ENCODE results near the gene MBOAT1. TPM values are rescaled to one million over a fixed set of nuclear protein-coding genes. Genes with fewer than 3 reads are reported as not detected.

Gene MBOAT1
- total RNA-seq, 4 donors from 2014 or later: 5.3 to 18.8 (median 8.2) TPM

- 100% methylated on average over 1 of the region's 1 CpG for WGBS
- DNase-seq (ENCODE audit: low spot score in 2 of 2): no peak
- TF ChIP-seq POLR2AphosphoS5 (IDR thresholded peaks at IDR 0.05): no peak
- no peak for TF ChIP-seq POLR2A (IDR thresholded peaks at IDR 0.05)
- no peak for TF ChIP-seq CTCF (IDR thresholded peaks at IDR 0.05)
Observed at GRCh38 chr6:20134613-20135012, 77.7 kb downstream of the MBOAT1 start.

GRCh38 chr6:20129290-20130088 lies 82.8 kb downstream of the MBOAT1 start:
- Histone ChIP-seq H3K27me3 (no peaks in the 10 kb centered on the region), H3K36me3 (peaks cover 5% of the 10 kb centered on the region), H3K4me1 (peaks cover 10% of the 10 kb centered on the region), H3K27ac (no peak overlapping the region), H3K9me3 (no peaks in the 10 kb centered on the region), H3K4me3 (no peak overlapping the region)
- 76% methylated on average over 7 of the region's 7 CpGs for WGBS
- TF ChIP-seq CTCF (IDR thresholded peaks at IDR 0.05) (no peak), POLR2AphosphoS5 (IDR thresholded peaks at IDR 0.05) (no peak), EP300 (IDR thresholded peaks at IDR 0.05) (no peak), POLR2A (IDR thresholded peaks at IDR 0.05) (no peak)
- no peak for DNase-seq (ENCODE audit: low spot score in 2 of 2)

More at GRCh38 chr6:20134613-20135012, 77.7 kb downstream of the MBOAT1 start:
- H3K27me3 ChIP-seq: no peaks in the 10 kb centered on the region
- no peak overlapping the region for H3K4me3 ChIP-seq
- H3K27ac ChIP-seq: no peak overlapping the region
- H3K36me3 ChIP-seq: no peaks in the 10 kb centered on the region
- no peaks in the 10 kb centered on the region for H3K9me3 ChIP-seq
- H3K4me1 ChIP-seq: no peaks in the 10 kb centered on the region

GRCh38 chr6:20128018-20128417 lies 84.3 kb downstream of the MBOAT1 start:
- peak overlapping the region; percentile 24 for H3K27ac ChIP-seq
- no peak overlapping the region for H3K4me3 ChIP-seq
- H3K9me3 ChIP-seq: no peaks in the 10 kb centered on the region
- H3K36me3 ChIP-seq: peaks cover 8% of the 10 kb centered on the region
- DNase-seq (ENCODE audit: low spot score in 2 of 2): no peak
- no peaks in the 10 kb centered on the region for H3K27me3 ChIP-seq
- peaks cover 10% of the 10 kb centered on the region for H3K4me1 ChIP-seq
- 98% methylated on average over 3 of the region's 3 CpGs for WGBS
- TF ChIP-seq POLR2A (IDR thresholded peaks at IDR 0.05) (no peak), EP300 (IDR thresholded peaks at IDR 0.05) (no peak), CTCF (IDR thresholded peaks at IDR 0.05) (no peak), POLR2AphosphoS5 (IDR thresholded peaks at IDR 0.05) (no peak)

- Histone ChIP-seq H3K4me1 (peaks cover 10% of the 10 kb centered on the region), H3K27ac (peak overlapping the region; percentile 40), H3K9me3 (no peaks in the 10 kb centered on the region), H3K27me3 (no peaks in the 10 kb centered on the region), H3K4me3 (no peak overlapping the region), H3K36me3 (peaks cover 8% of the 10 kb centered on the region)
- 39% methylated on average over 18 of the region's 18 CpGs for WGBS
- peak in 1 of 2 donors; percentile 71 for DNase-seq (ENCODE audit: low spot score in 2 of 2)
- TF ChIP-seq CTCF (IDR thresholded peaks at IDR 0.05) (peak; percentile 51 to 88), EP300 (IDR thresholded peaks at IDR 0.05) (no peak), POLR2AphosphoS5 (IDR thresholded peaks at IDR 0.05) (peak in 2 of 3 donors; percentile 25 to 47), POLR2A (IDR thresholded peaks at IDR 0.05) (no peak)
Observed at GRCh38 chr6:20126789-20127653, 85.2 kb downstream of the MBOAT1 start.

Measured in suprapubic skin (tissue), 4 donors.